Calu3 (cell line): ENCODE measurements around the gene CXXC5. TPM values are rescaled to one million over a fixed set of nuclear protein-coding genes. Genes with fewer than 3 reads are reported as not detected.
A peak's percentile ranks its signal among the peaks of the same experiment; 100 is the strongest.

Experiments
- BruUV-seq: library from RNA; stranded (reverse); fragments of 400-500 nt; replicated peaks from 2 replicates; lab custom pipeline; 2021; lab: Mats Ljungman, UMichigan
- CTCF ChIA-PET: fragments of 300-600 bp; sonication (Branson Sonifier 250); formaldehyde crosslinking; loops from one replicate; lab custom pipeline; 2022; ENCODE audit warnings: antibody characterized with exemption; lab: Charles Lee
- DNase-seq: peaks from one replicate; pipeline ENCODE4 v3.0.0; 2022
- H3K27ac Mint-ChIP-seq: one replicate; pipeline ENCODE4 v1.8.0; 2022; ENCODE audit warnings: mixed read lengths; ENCODE audit not compliant: unreplicated experiment
- H3K27me3 Mint-ChIP-seq: one replicate; pipeline ENCODE4 v1.8.0; 2022; ENCODE audit warnings: mixed read lengths; ENCODE audit not compliant: unreplicated experiment
- H3K36me3 Mint-ChIP-seq: one replicate; pipeline ENCODE4 v1.8.0; 2022; ENCODE audit warnings: mild to moderate bottlenecking, moderate library complexity, mixed read lengths; ENCODE audit not compliant: insufficient read depth, unreplicated experiment
- H3K4me1 Mint-ChIP-seq: one replicate; pipeline ENCODE4 v1.8.0; 2022; ENCODE audit warnings: mild to moderate bottlenecking, low read depth, mixed read lengths; ENCODE audit not compliant: unreplicated experiment
- H3K4me3 Mint-ChIP-seq: one replicate; pipeline ENCODE4 v1.8.0; 2022; ENCODE audit warnings: mild to moderate bottlenecking, low read depth, moderate library complexity, mixed read lengths; ENCODE audit not compliant: unreplicated experiment
- H3K9me3 Mint-ChIP-seq: one replicate; pipeline ENCODE4 v1.8.0; 2022; ENCODE audit warnings: low read depth, mixed read lengths; ENCODE audit not compliant: unreplicated experiment
- intact Hi-C: fragments of 100-400 bp; cut with micrococcal nuclease; formaldehyde crosslinking; loops from one replicate; pipeline ENCODE4 v1.10.0; 2022; ENCODE audit not compliant: unreplicated experiment
- total RNA-seq: library from RNA; stranded (reverse); gene quantifications from 2 replicates; pipeline ENCODE4 v1.2.3, GENCODE V29; 2022
- TF ChIP-seq, protein P1 (sequence below): fragments of 200-600 bp; IDR thresholded peaks from one replicate; pipeline ENCODE4 v1.8.0; 2022; ENCODE audit warnings: antibody characterized with exemption; ENCODE audit not compliant: unreplicated experiment

Gene CXXC5
- total RNA-seq, 1 experiment from 2014 or later = 69.1 TPM

DNA sequence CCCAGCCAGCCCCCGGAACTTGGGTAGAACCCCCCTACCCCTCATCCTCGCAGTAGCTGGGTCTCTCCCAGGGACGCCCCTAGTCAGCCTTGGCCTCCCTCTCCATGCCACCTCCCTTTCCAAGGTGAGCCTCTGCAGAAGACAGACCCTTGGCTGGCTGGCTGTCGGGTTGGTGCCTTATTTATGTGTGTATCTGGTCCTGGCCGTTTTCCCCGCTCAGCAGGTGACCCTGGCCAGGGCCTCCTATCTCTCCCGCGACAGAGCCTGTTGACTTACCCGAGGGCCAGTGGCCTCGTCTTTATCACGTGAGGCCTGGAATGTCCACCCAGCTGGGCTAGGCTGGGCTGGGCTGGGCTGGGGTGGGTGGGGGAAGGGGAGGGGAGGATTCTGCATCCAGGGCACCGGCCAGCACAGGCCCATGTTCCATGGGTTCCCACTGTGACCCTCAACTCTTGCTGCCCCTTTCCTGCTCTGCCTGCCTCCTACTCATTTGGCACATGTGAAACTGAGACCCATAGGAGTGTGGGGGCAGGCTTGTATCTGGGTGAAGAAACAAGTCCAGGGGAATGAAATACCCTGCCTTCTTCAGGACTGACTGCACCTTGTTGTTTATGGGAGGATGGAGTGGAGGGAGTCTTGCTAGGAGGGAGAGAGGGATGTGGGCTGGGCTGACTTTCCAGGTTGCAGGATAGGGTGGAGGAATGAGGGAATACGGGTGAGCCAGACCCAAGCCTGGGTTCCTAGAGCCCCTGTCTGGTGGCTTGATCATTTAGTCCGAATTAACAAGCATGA, 3.1 kb downstream of the CXXC5 start:
- CTCF ChIA-PET = interaction anchor here (0.6 to 3.9 kb wide), 10 partner anchors 9 to 518 kb away, joined by 3 to 47 read pairs (median 6); no protein-coding TSS in a partner anchor
- Mint-ChIP-seq H3K4me1 (peaks cover 67% of the 10 kb centered on the region), H3K36me3 (peaks cover 47% of the 10 kb centered on the region), H3K27ac (peak overlapping the region; percentile 32), H3K27me3 (no peaks in the 10 kb centered on the region), H3K4me3 (peak overlapping the region; percentile 99), H3K9me3 (no peaks in the 10 kb centered on the region)
- TF ChIP-seq, protein P1, sequence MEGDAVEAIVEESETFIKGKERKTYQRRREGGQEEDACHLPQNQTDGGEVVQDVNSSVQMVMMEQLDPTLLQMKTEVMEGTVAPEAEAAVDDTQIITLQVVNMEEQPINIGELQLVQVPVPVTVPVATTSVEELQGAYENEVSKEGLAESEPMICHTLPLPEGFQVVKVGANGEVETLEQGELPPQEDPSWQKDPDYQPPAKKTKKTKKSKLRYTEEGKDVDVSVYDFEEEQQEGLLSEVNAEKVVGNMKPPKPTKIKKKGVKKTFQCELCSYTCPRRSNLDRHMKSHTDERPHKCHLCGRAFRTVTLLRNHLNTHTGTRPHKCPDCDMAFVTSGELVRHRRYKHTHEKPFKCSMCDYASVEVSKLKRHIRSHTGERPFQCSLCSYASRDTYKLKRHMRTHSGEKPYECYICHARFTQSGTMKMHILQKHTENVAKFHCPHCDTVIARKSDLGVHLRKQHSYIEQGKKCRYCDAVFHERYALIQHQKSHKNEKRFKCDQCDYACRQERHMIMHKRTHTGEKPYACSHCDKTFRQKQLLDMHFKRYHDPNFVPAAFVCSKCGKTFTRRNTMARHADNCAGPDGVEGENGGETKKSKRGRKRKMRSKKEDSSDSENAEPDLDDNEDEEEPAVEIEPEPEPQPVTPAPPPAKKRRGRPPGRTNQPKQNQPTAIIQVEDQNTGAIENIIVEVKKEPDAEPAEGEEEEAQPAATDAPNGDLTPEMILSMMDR = no peak
- no TSS peak for BruUV-seq
- DNase-seq = peak; percentile 67
- intact Hi-C loops = loop anchor here (5.0 kb wide), 1 partner anchor 116 kb away; no protein-coding TSS in a partner anchor

DNA sequence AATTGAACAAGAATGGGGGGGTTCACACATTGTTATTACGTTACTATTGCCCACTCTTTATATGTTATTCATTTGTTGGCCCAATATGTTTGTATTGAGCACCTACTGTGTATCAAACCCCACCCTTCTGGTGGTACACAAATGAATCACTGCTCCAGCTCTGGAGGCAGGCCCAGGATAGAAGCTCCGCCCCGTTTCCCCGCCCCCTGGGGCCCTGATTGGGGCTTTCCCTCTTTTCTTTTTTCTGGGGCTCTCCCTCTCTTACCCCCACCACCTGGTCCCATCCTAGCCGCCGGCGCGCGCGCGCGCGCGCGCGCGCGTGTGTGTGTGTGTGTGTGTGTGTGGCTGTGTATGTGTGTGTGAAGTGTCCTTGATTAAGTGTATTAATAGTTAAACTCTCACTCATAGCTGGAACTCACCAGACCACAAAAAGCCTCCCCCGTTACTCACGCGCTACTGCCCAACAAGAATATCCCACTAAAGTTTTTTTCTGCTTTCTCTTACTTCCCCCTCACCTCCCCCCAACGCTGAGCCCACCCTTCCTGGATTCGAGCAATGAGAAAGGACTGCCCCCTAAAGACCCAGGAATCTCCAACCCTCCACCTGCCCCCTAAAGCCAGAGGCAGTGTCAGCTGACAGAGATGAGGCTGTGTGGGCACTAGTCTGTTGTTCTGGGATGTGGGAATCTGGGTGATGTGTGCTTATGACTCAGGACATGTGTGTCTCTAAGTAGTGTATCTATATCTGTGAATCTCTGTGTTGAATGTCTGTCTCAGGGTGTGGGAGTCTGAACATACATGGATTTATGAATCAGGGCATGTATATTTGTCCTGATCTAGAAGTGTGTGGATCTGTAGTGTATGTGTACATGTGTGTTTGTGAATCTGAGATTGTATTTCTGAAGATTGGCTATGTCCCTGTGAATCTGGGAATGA, 4.0 kb downstream of the CXXC5 start:
- CTCF ChIA-PET = interaction anchor here (0.6 to 3.9 kb wide), 12 partner anchors 9 to 886 kb away, joined by 3 to 47 read pairs (median 6); no protein-coding TSS in a partner anchor
- H3K27me3 Mint-ChIP-seq = no peaks in the 10 kb centered on the region
- DNase-seq = peak; percentile 94
- no peaks in the 10 kb centered on the region for H3K9me3 Mint-ChIP-seq
- peaks cover 51% of the 10 kb centered on the region for H3K36me3 Mint-ChIP-seq
- peaks cover 67% of the 10 kb centered on the region for H3K4me1 Mint-ChIP-seq
- peak overlapping the region; percentile 99 for H3K4me3 Mint-ChIP-seq
- peak overlapping the region; percentile 32 for H3K27ac Mint-ChIP-seq
- TF ChIP-seq, protein P1 = no peak
- intact Hi-C loops = loop anchor here (5.0 kb wide), 1 partner anchor 115 kb away; no protein-coding TSS in a partner anchor
- TSS peak; percentile 1 for BruUV-seq

DNA sequence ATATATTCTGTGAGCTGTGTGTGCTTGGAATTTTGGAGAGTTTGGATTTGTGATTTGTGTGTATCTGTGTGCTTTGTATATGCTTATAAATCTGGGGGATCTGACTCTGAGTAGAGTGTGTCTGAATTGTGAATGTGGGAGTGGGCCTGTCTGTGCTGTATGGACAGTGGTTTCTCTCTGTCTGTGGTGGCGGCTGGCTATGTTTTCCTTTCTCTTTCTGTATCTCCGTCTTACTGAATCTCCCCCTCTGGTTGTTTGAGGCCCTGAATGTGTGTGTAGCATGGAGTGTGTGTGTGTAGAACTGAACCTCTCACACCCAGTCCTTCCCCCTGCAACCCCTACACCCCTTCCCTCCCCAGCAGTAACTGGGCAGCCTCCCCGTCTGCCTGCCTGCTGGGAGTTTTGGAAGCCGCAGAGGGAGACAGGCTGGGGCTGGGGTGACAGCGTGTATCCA, 4.7 kb downstream of the CXXC5 start:
- Mint-ChIP-seq H3K36me3 (peaks cover 56% of the 10 kb centered on the region), H3K27me3 (no peaks in the 10 kb centered on the region), H3K4me1 (peaks cover 68% of the 10 kb centered on the region), H3K9me3 (no peaks in the 10 kb centered on the region), H3K4me3 (peak overlapping the region; percentile 99), H3K27ac (peak overlapping the region; percentile 32)
- no TSS peak for BruUV-seq
- no peak for DNase-seq
- TF ChIP-seq, protein P1 = no peak
- intact Hi-C loops = loop anchor here (5.0 kb wide), 1 partner anchor 114 kb away; no protein-coding TSS in a partner anchor
- CTCF ChIA-PET = interaction anchor here (1.0 to 3.9 kb wide), 5 partner anchors 8 to 40 kb away, joined by 3 to 47 read pairs (median 7); no protein-coding TSS in a partner anchor

DNA sequence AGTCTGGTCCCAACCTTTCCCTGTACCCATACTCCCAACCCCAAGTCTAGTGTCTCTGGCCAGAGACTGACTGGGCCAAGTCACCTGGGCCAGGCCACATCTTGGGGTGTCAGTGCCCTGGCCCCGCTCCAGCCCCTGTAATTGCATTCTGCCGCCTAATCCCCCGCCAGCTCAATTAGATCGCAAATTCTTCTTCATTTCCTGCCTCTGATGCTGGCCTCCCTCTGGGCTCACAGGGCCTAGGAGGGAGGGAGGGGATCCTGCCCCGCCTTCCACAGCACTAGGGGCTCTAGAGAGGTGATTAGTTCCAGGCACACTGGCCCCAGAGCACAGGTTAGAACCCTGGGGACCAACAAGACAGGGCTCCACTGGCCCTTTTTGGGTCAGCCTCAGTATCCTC, 5.5 kb downstream of the CXXC5 start:
- H3K4me1 Mint-ChIP-seq = peaks cover 76% of the 10 kb centered on the region
- DNase-seq = no peak
- TF ChIP-seq, protein P1 = no peak
- peaks cover 52% of the 10 kb centered on the region for H3K36me3 Mint-ChIP-seq
- CTCF ChIA-PET = no interaction called here
- no peaks in the 10 kb centered on the region for H3K27me3 Mint-ChIP-seq
- no peak overlapping the region for H3K4me3 Mint-ChIP-seq
- H3K27ac Mint-ChIP-seq = peak overlapping the region; percentile 52
- BruUV-seq = no TSS peak
- intact Hi-C loops = loop anchor here (5.0 kb wide), 1 partner anchor 114 kb away; no protein-coding TSS in a partner anchor
- H3K9me3 Mint-ChIP-seq = no peaks in the 10 kb centered on the region
